ENCODE data around the gene COL1A1. TPM values are rescaled to one million over a fixed set of nuclear protein-coding genes. Genes with fewer than 3 reads are reported as not detected.

The COL1A1 gene
- total RNA-seq, 1 experiment from 2014 or later, result 104 TPM

DNA sequence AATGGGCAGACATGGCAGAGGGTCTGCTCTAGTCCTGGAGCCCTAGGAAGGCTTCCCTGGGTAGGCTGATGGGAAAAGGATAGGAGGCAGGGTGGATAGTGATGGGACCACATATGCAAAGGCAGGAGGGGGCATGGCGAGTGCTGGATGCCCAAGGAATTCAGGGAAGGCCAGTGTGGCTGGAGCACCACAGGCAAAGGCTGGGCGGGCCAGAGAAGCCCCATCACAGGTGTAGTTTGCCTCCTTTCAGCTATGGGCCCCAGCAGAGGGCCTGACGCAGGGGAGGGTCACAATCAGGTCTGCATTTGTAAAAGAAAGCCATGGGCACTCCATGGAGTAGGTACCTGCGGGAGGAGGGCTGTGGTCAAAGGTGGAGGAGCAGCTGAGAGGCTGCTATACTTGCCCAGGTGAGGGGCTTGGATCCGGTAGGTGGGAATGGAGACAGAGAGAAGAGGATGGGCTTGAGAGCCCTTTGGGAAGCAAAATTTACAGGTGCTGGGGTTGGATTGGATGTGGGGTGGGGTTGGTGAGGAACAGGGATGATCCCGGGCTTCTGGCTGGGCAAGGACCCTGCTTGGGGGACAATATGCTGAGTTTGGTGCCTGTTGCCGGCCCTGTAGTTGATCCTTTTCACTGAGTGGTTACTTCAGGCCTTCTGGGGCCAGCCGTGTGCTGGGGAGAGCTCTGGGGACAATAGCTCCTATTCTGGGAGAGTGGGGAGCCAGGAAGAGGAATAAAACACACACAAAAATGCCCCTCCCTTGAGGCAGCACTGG lies 6.5 kb upstream of the COL1A1 start:
- no peak overlapping the region for H2BK12ac ChIP-seq (ENCODE audit: insufficient read length, low read depth, low read length)
- no peak overlapping the region for H2AFZ ChIP-seq (ENCODE audit: low read length)
- no peaks in the 10 kb centered on the region for H3K27me3 ChIP-seq (ENCODE audit: insufficient read depth, low read length)
- H2BK5ac ChIP-seq (ENCODE audit: insufficient read length, low read length), result no peak overlapping the region
- H3K18ac ChIP-seq (ENCODE audit: insufficient read length, low read depth, low read length), result no peak overlapping the region
- Mint-ChIP-seq H3K4me1 (peaks cover 72 to 91% of the 10 kb centered on the region in 2 experiments), H3K27ac (peak overlapping the region; percentile 40 to 78 (median 76); a peak in 4 of 7 replicates), H3K9me3 (no peaks in the 10 kb centered on the region; a peak in 2 of 5 replicates), H3K4me3 (peak overlapping the region in 1 of 2 experiments; percentile 14; a peak in 3 of 5 replicates), H3K27me3 (ENCODE audit: low read depth) (peaks cover 44% of the 10 kb centered on the region), H3K36me3 (ENCODE audit: insufficient read depth in 1 of 3, low read depth in 3 of 3) (no peaks in the 10 kb centered on the region; a peak in 1 of 7 replicates)
- no peak overlapping the region for H3T11ph ChIP-seq (ENCODE audit: low read length)
- H3K9me3 ChIP-seq (ENCODE audit: control insufficient read depth, low read depth, low read length), result no peaks in the 10 kb centered on the region
- no peak overlapping the region for H4K5ac ChIP-seq (ENCODE audit: insufficient read length, low read depth, low read length)
- no peaks in the 10 kb centered on the region for H3K79me1 ChIP-seq (ENCODE audit: insufficient read depth, low read depth, low read length, poor library complexity, severe bottlenecking)
- no peak overlapping the region for H2BK20ac ChIP-seq (ENCODE audit: low read depth, low read length, poor library complexity, severe bottlenecking)
- no peak overlapping the region for H3K4me2 ChIP-seq (ENCODE audit: insufficient read depth, insufficient read length, low read length)
- H3K56ac ChIP-seq (ENCODE audit: insufficient read length, low read depth, low read length), result no peak overlapping the region
- H4K8ac ChIP-seq (replicated peaks; ENCODE audit: insufficient read length, low read depth, low read length), result no peak overlapping the region
- peak; percentile 84 for DNase-seq
- no peak overlapping the region for H3K4ac ChIP-seq (ENCODE audit: low read depth, low read length)
- no peak overlapping the region for H3K9ac ChIP-seq (ENCODE audit: extremely low read depth, insufficient read length, low read length)
- H3K23ac ChIP-seq (ENCODE audit: insufficient read length, low read depth, low read length), result no peak overlapping the region
- TF ChIP-seq CTCF (conservative IDR thresholded peaks at IDR 0.05), result no peak
- no peak overlapping the region for H2BK15ac ChIP-seq (ENCODE audit: low read depth, low read length)
- H3K4me1 ChIP-seq (ENCODE audit: insufficient read depth, low read length), result peaks cover 21% of the 10 kb centered on the region
- H4K91ac ChIP-seq (ENCODE audit: insufficient read length, low read depth, low read length), result no peak overlapping the region
- H4K20me1 ChIP-seq (ENCODE audit: control insufficient read depth, insufficient read depth, insufficient read length), result no peaks in the 10 kb centered on the region
- H3K79me2 ChIP-seq (ENCODE audit: insufficient read depth, low read length), result no peaks in the 10 kb centered on the region
- WGBS (ENCODE audit: extremely low coverage, insufficient read length, low lambda C conversion rate), result no CpG with 5 or more reads among the region's 8 CpGs
- H2AK5ac ChIP-seq (ENCODE audit: insufficient read length, low read length), result no peak overlapping the region
- H3K27ac ChIP-seq (ENCODE audit: insufficient read length, low read depth, low read length), result no peak overlapping the region
- H2BK120ac ChIP-seq (ENCODE audit: low read depth, low read length, poor library complexity, severe bottlenecking), result no peak overlapping the region
- no peak overlapping the region; the same call in 1 of the 2 replicates for H3K14ac ChIP-seq (ENCODE audit: insufficient read depth, low read length)
- peaks cover 3% of the 10 kb centered on the region for H3K23me2 ChIP-seq (ENCODE audit: insufficient read length, low read depth, low read length, poor library complexity, severe bottlenecking)

Measured in H9 (cell line).